PC-3 (cell line): ENCODE data around the gene SLC7A7. TPM values are rescaled to one million over a fixed set of nuclear protein-coding genes. Genes with fewer than 3 reads are reported as not detected.

ENCODE experiments used
- ATAC-seq: fragments of 200-7000 bp; cut with Tn5 transposase; 2 replicates; pipeline ENCODE4 v1.9.1; 2020; ENCODE audit warnings: mild to moderate bottlenecking, moderate library complexity
- BruUV-seq: library from RNA; stranded (reverse); fragments of 400-500 nt; replicated peaks from 2 replicates; lab custom pipeline; 2021; lab: Mats Ljungman, UMichigan
- CTCF ChIA-PET: fragments of 300-600 bp; sonication (Branson Sonifier 250); formaldehyde crosslinking; loops from one replicate; lab custom pipeline; 2022; ENCODE audit warnings: antibody characterized with exemption; lab: Charles Lee
- POLR2A ChIA-PET: fragments of 300-600 bp; sonication (Branson Sonifier 250); formaldehyde crosslinking; loops from one replicate; lab custom pipeline; 2022; ENCODE audit warnings: antibody characterized with exemption; ENCODE audit not compliant: unreplicated experiment; lab: Charles Lee
- DNase-seq: peaks from one replicate; pipeline ENCODE4 v3.0.0-alpha.2; 2015
- H2AFZ ChIP-seq: fragments of 300-600 bp; sonication (generic); 2 replicates; pipeline ENCODE4 v1.6.0; 2016; ENCODE audit warnings: antibody characterized with exemption, low read length
- H3F3A ChIP-seq: fragments of 300-600 bp; sonication (generic); one replicate; pipeline ENCODE4 v1.6.0; 2017; ENCODE audit warnings: antibody characterized with exemption, low read length, control low read depth, mild to moderate bottlenecking; ENCODE audit not compliant: unreplicated experiment
- H3K27ac ChIP-seq: fragments of 300-600 bp; sonication (generic); 2 replicates; pipeline ENCODE4 v1.5.1; 2016; ENCODE audit warnings: mild to moderate bottlenecking, low read length
- H3K27me3 ChIP-seq: fragments of 300-600 bp; sonication (generic); 2 replicates; pipeline ENCODE4 v1.6.1; 2016; ENCODE audit warnings: low read length, mixed read lengths
- H3K36me3 ChIP-seq: fragments of 300-600 bp; sonication (generic); 2 replicates; pipeline ENCODE4 v1.6.1; 2016; ENCODE audit warnings: low read depth, mixed run types, low read length, mixed read lengths
- H3K4me1 ChIP-seq: fragments of 300-600 bp; sonication (generic); 2 replicates; pipeline ENCODE4 v1.5.1; 2016; ENCODE audit warnings: low read length; ENCODE audit not compliant: insufficient read depth
- H3K4me2 ChIP-seq: fragments of 300-600 bp; sonication (generic); 2 replicates; pipeline ENCODE4 v1.6.0; 2016; ENCODE audit warnings: low read length
- H3K4me3 ChIP-seq: fragments of 300-600 bp; sonication (generic); 2 replicates; pipeline ENCODE4 v1.5.1; 2016; ENCODE audit warnings: mild to moderate bottlenecking, low read length, mixed read lengths
- H3K79me2 ChIP-seq: fragments of 300-600 bp; sonication (generic); 2 replicates; pipeline ENCODE4 v1.6.1; 2017; ENCODE audit warnings: low read length, mixed read lengths
- H3K9ac ChIP-seq: fragments of 300-600 bp; sonication (generic); 2 replicates; pipeline ENCODE4 v1.6.0; 2016; ENCODE audit warnings: mild to moderate bottlenecking, low read length
- H3K9me2 ChIP-seq: fragments of 300-600 bp; sonication (generic); replicated peaks from 2 replicates; pipeline ENCODE4 v1.6.1; 2016; ENCODE audit warnings: mixed run types, low read length, mixed read lengths
- H3K9me3 ChIP-seq: fragments of 300-600 bp; sonication (generic); 2 replicates; pipeline ENCODE4 v1.6.1; 2016; ENCODE audit warnings: low read length, mixed read lengths
- H4K20me1 ChIP-seq: fragments of 300-600 bp; sonication (generic); 2 replicates; pipeline ENCODE4 v1.6.1; 2016; ENCODE audit warnings: low read length, mixed read lengths
- EZH2 ChIP-seq: fragments of 300-600 bp; sonication (generic); IDR thresholded peaks from one replicate; pipeline ENCODE4 v1.6.1; 2017; ENCODE audit warnings: antibody characterized with exemption, mild to moderate bottlenecking, low read length; ENCODE audit not compliant: unreplicated experiment
- EZH2phosphoT487 ChIP-seq: fragments of 300-600 bp; sonication (generic); IDR thresholded peaks from 2 replicates; pipeline ENCODE4 v1.6.1; 2018; ENCODE audit warnings: mild to moderate bottlenecking, antibody characterized with exemption, low read length, borderline replicate concordance
- intact Hi-C: fragments of 100-400 bp; cut with micrococcal nuclease; formaldehyde crosslinking; loops from 2 replicates; pipeline ENCODE4 v1.9.0; 2023
- total RNA-seq: library from RNA; depleted of rRNA; stranded (reverse); fragments of >200 nt; gene quantifications from 2 replicates; pipeline ENCODE4 v1.2.3, GENCODE V29; 2014
- TF ChIP-seq, protein P1 (sequence below): fragments of 300-600 bp; sonication (generic); conservative IDR thresholded peaks from 2 replicates; pipeline ENCODE4 v1.5.1; 2017; ENCODE audit warnings: antibody characterized with exemption, low read depth, mild to moderate bottlenecking, low read length

The SLC7A7 gene
- total RNA-seq, 1 experiment from 2014 or later, result not detected

DNA sequence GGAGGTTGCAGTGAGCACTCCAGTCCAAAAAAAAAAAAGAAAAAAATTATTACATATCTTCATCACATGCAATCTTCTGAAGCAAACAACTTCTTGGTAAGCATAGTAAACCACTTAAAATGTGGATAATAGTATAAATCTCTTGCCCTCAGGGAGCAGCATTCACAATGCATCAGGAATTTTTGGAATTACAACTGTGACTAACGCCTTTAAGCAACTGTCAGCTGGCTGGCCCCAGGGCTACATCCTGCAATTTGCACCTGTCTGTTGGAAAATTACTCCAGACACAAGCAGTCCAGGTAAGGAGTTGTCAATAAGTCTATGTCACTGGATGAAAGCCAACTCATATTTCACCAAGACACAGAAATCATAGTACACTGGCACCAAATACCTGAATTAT is 5.5 kb upstream of the SLC7A7 start:
- H3K9me2 ChIP-seq, result no peaks in the 10 kb centered on the region
- ChIA-PET POLR2A (no interaction called here), CTCF (no interaction called here)
- H3K27ac ChIP-seq, result no peak overlapping the region
- H3K9me3 ChIP-seq, result no peaks in the 10 kb centered on the region
- no peak overlapping the region for H3K4me3 ChIP-seq
- peaks cover 39% of the 10 kb centered on the region for H3K4me1 ChIP-seq
- intact Hi-C loops, result loop anchor here (5.0 kb wide), 1 partner anchor 43 kb away; no protein-coding TSS in a partner anchor
- no peaks in the 10 kb centered on the region for H3K27me3 ChIP-seq
- peak; percentile 75 for DNase-seq
- H3K36me3 ChIP-seq, result no peaks in the 10 kb centered on the region
- H3F3A ChIP-seq, result no peaks in the 10 kb centered on the region
- BruUV-seq, result no TSS peak
- TF ChIP-seq EZH2 (no peak), EZH2phosphoT487 (no peak)
- TF ChIP-seq, protein P1, sequence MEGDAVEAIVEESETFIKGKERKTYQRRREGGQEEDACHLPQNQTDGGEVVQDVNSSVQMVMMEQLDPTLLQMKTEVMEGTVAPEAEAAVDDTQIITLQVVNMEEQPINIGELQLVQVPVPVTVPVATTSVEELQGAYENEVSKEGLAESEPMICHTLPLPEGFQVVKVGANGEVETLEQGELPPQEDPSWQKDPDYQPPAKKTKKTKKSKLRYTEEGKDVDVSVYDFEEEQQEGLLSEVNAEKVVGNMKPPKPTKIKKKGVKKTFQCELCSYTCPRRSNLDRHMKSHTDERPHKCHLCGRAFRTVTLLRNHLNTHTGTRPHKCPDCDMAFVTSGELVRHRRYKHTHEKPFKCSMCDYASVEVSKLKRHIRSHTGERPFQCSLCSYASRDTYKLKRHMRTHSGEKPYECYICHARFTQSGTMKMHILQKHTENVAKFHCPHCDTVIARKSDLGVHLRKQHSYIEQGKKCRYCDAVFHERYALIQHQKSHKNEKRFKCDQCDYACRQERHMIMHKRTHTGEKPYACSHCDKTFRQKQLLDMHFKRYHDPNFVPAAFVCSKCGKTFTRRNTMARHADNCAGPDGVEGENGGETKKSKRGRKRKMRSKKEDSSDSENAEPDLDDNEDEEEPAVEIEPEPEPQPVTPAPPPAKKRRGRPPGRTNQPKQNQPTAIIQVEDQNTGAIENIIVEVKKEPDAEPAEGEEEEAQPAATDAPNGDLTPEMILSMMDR, result no peak
- H3K4me2 ChIP-seq, result no peak overlapping the region
- H4K20me1 ChIP-seq, result no peaks in the 10 kb centered on the region
- ATAC-seq, result no peak
- no peak overlapping the region for H2AFZ ChIP-seq
- no peak overlapping the region for H3K9ac ChIP-seq
- no peaks in the 10 kb centered on the region for H3K79me2 ChIP-seq

DNA sequence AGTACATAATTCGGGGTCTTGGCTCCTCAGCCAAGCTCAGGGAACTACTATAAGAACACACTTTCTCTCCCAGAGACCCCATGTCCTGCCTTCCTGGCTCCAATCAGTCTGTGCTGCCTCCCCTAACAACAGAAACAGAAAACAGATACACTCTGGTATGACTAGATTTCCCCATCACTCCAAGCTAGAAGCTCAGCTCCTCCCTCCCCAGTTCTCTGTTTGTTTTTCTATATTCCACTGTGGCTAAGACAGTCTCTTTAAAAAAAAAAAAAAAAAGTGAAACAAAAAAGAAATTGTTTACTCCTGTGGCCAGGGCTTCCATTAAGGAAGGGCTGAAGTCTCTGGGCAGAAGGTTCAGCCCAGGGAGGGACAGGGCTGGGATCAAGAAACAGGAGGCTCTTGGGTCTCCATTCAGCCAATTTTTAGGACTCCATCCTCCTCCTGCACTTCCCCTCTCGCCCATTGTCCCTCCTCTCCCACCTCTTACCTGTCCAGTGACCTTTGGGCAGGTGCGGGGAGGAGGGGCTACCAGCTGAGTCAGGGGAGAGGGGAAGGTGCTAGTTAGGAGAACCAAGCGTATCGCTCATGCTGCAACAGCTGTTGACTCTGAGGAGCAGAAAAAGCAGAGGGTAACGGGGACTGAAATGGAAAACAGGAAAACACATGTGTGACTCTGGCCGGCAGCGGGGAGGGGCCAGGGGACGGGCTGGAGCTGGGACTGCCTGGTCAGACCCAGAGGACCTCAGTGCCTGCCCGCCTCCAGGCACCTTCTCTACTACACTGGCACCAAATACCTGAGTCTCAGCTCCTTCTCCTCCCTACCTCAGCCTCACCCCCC is 4.1 kb upstream of the SLC7A7 start:
- Histone ChIP-seq H3K36me3 (no peaks in the 10 kb centered on the region), H2AFZ (peak overlapping the region; percentile 31), H3K9me2 (no peaks in the 10 kb centered on the region), H3K4me1 (peaks cover 31% of the 10 kb centered on the region), H3K79me2 (no peaks in the 10 kb centered on the region), H3K9ac (no peak overlapping the region), H3F3A (no peaks in the 10 kb centered on the region), H3K4me3 (no peak overlapping the region), H3K27ac (no peak overlapping the region), H3K9me3 (no peaks in the 10 kb centered on the region), H3K27me3 (no peaks in the 10 kb centered on the region), H3K4me2 (peak overlapping the region; percentile 42), H4K20me1 (no peaks in the 10 kb centered on the region)
- no TSS peak for BruUV-seq
- CTCF ChIA-PET, result interaction anchor here (0.6 kb wide), 1 partner anchor 486 kb away, joined by 10 read pairs; no protein-coding TSS in a partner anchor
- DNase-seq (peak; percentile 33), ATAC-seq (peak; percentile 31)
- POLR2A ChIA-PET, result no interaction called here
- intact Hi-C loops, result loop anchor here (10.0 kb wide), 1 partner anchor 165 kb away; no protein-coding TSS in a partner anchor
- TF ChIP-seq, protein P1, result no peak
- TF ChIP-seq EZH2, result no peak
- no peak for TF ChIP-seq EZH2phosphoT487

DNA sequence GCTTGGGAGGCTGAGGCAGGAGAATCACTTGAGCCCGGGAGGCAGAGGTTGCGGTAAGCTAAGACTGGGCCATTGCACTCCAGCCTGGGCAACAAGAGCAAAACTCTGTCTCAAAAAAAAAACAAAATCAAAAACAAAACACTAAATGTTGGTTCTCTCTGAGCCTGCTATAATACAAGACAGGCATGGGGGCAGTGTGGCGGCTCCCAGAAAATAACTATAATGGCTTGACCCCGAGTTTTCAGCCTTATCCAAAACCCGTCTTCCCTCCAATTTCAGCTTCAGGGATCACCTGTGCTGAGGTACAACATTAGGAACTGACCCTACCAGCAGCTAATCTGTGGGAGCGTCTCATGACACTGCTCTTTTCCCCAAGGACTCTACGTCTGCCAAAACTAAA is 862 bp downstream of the SLC7A7 start:
- BruUV-seq, result no TSS peak
- POLR2A ChIA-PET, result no interaction called here
- TF ChIP-seq EZH2, result no peak

More for the DNA sequence above, 862 bp downstream of the SLC7A7 start:
- Histone ChIP-seq H3K4me3 (no peak overlapping the region), H3K79me2 (no peaks in the 10 kb centered on the region), H3K4me1 (peaks cover 5% of the 10 kb centered on the region), H3K27ac (no peak overlapping the region), H3K9me3 (no peaks in the 10 kb centered on the region), H3K36me3 (no peaks in the 10 kb centered on the region), H3F3A (no peaks in the 10 kb centered on the region), H3K27me3 (no peaks in the 10 kb centered on the region), H3K9ac (no peak overlapping the region), H2AFZ (no peak overlapping the region), H3K9me2 (no peaks in the 10 kb centered on the region), H4K20me1 (no peaks in the 10 kb centered on the region), H3K4me2 (no peak overlapping the region)
- DNase-seq, result no peak
- CTCF ChIA-PET, result no interaction called here
- intact Hi-C loops, result loop anchor here (10.0 kb wide), 1 partner anchor 160 kb away; no protein-coding TSS in a partner anchor
- no peak for ATAC-seq
